Measurements from ENCODE around the gene CILP2.

DNA sequence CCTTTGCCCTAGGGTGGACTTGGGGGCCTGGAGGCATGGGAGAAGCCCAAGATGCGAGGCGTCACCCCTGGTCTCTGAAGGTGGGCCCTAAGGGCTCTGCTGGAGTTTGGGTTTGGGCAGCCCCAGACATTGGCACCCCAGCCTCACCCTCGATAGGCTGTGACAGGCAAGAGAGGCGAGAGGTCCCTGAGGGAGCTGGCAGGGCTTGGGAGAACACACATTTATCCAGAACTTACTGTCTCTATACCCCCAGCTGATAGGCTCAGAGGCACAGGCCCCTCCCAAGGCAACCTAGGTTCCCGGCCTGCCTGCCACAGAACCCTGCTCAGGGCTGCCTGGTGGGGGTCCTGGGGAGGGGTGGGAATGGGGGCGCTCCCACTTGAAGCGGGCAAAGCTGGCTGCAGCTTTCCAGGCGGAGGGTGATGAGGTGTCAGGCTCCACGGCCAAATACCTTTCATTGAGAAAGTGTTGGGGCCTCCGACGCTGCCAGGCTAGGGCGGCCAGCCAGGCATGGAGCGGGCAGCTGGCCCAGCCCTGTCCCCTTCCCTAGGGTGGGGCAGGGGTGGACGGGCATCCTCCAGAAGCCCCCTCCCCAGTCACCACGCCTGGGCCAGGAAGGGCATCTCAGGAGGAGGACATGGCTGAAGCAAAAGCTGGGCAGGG, 9.7 kb downstream of the CILP2 start:
- no peak for TF ChIP-seq EZH2 (IDR thresholded peaks at IDR 0.05; ENCODE audit: borderline replicate concordance, low read length)
- TF ChIP-seq, protein P1, sequence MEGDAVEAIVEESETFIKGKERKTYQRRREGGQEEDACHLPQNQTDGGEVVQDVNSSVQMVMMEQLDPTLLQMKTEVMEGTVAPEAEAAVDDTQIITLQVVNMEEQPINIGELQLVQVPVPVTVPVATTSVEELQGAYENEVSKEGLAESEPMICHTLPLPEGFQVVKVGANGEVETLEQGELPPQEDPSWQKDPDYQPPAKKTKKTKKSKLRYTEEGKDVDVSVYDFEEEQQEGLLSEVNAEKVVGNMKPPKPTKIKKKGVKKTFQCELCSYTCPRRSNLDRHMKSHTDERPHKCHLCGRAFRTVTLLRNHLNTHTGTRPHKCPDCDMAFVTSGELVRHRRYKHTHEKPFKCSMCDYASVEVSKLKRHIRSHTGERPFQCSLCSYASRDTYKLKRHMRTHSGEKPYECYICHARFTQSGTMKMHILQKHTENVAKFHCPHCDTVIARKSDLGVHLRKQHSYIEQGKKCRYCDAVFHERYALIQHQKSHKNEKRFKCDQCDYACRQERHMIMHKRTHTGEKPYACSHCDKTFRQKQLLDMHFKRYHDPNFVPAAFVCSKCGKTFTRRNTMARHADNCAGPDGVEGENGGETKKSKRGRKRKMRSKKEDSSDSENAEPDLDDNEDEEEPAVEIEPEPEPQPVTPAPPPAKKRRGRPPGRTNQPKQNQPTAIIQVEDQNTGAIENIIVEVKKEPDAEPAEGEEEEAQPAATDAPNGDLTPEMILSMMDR (conservative IDR thresholded peaks at IDR 0.05 in 1 of 2, IDR thresholded peaks at IDR 0.05 in 1 of 2; ENCODE audit: extremely low read depth in 1 of 2, insufficient read depth in 1 of 2, low read depth in 1 of 2, low read length in 2 of 2) = no peak
